WERI-Rb-1 (cell line): ENCODE measurements around the gene NUTF2.
"Not testable (repeated sequence)": the region's sequence is repeated elsewhere in the genome, so short reads cannot be mapped to it uniquely, and the experiment has no call there.

Source experiments
- DNase-seq: peaks from one replicate; pipeline ENCODE4 v3.0.0-alpha.2; 2020
- H3K27ac ChIP-seq: fragments of 250-450 bp; sonication (Bioruptor Pico); 2 replicates; pipeline ENCODE4 v1.5.1; 2020; ENCODE audit warnings: mild to moderate bottlenecking, moderate library complexity
- H3K27me3 ChIP-seq: fragments of 250-450 bp; sonication (Bioruptor Pico); 2 replicates; pipeline ENCODE4 v1.5.1; 2021; ENCODE audit warnings: mild to moderate bottlenecking, low read depth, moderate library complexity; ENCODE audit not compliant: insufficient read depth, severe bottlenecking
- H3K36me3 ChIP-seq: fragments of 250-450 bp; sonication (Bioruptor Pico); 2 replicates; pipeline ENCODE4 v1.5.1; 2020; ENCODE audit warnings: mild to moderate bottlenecking, moderate library complexity
- H3K4me3 ChIP-seq: 2 replicates; pipeline ENCODE4 v1.5.1; 2011; ENCODE audit warnings: low read depth, mild to moderate bottlenecking, control low read depth, low read length
- H3K9me3 ChIP-seq: fragments of 250-450 bp; sonication (Bioruptor Pico); 2 replicates; pipeline ENCODE4 v1.5.1; 2021; ENCODE audit warnings: mild to moderate bottlenecking, moderate library complexity; ENCODE audit not compliant: severe bottlenecking
- CTCF ChIP-seq: IDR thresholded peaks from 2 replicates; pipeline ENCODE4 v1.5.1; 2011; ENCODE audit warnings: low read depth, mild to moderate bottlenecking, control low read depth, inconsistent platforms, low read length

NUTF2 gene

GRCh38 chr16:67862623-67863583 lies 16.2 kb downstream of the NUTF2 start:
- Histone ChIP-seq H3K4me3 (no peak overlapping the region), H3K9me3 (no peaks in the 10 kb centered on the region), H3K36me3 (peaks cover 59% of the 10 kb centered on the region), H3K27me3 (no peaks in the 10 kb centered on the region), H3K27ac (no peak overlapping the region)
- no peak for DNase-seq
- TF ChIP-seq CTCF: no peak

- H3K9me3 ChIP-seq, DNase-seq, H3K27ac ChIP-seq, H3K27me3 ChIP-seq, H3K4me3 ChIP-seq: not testable (repeated sequence)
- H3K36me3 ChIP-seq: peaks cover 65% of the 10 kb centered on the region
These were observed 17.3 kb downstream of the NUTF2 start for GRCh38 chr16:67864044-67864443.

- peaks cover 70% of the 10 kb centered on the region for H3K36me3 ChIP-seq
These were observed 17.9 kb downstream of the NUTF2 start for GRCh38 chr16:67864594-67864993.

GRCh38 chr16:67865318-67865717 lies 18.6 kb downstream of the NUTF2 start:
- H3K36me3 ChIP-seq: peaks cover 73% of the 10 kb centered on the region
- no peak for DNase-seq
- no peak overlapping the region for H3K27ac ChIP-seq
- no peaks in the 10 kb centered on the region for H3K27me3 ChIP-seq
- H3K4me3 ChIP-seq: no peak overlapping the region
- no peaks in the 10 kb centered on the region for H3K9me3 ChIP-seq
- peak; percentile 71 for TF ChIP-seq CTCF

More at GRCh38 chr16:67864594-67864993, 17.9 kb downstream of the NUTF2 start:
- no peak overlapping the region for H3K27ac ChIP-seq
- H3K4me3 ChIP-seq: no peak overlapping the region
- H3K27me3 ChIP-seq: no peaks in the 10 kb centered on the region
- no peaks in the 10 kb centered on the region for H3K9me3 ChIP-seq
- TF ChIP-seq CTCF: no peak
- no peak for DNase-seq

GRCh38 chr16:67868290-67868689 lies 21.6 kb downstream of the NUTF2 start:
- DNase-seq: no peak
- Histone ChIP-seq H3K36me3 (peaks cover 80% of the 10 kb centered on the region), H3K27me3 (no peaks in the 10 kb centered on the region), H3K4me3 (no peak overlapping the region), H3K9me3 (no peaks in the 10 kb centered on the region), H3K27ac (no peak overlapping the region)
- TF ChIP-seq CTCF: no peak

- no peak for TF ChIP-seq CTCF
- Histone ChIP-seq H3K27ac (no peak overlapping the region), H3K27me3 (no peaks in the 10 kb centered on the region), H3K9me3 (no peaks in the 10 kb centered on the region), H3K4me3 (no peak overlapping the region), H3K36me3 (peaks cover 73% of the 10 kb centered on the region)
- DNase-seq: no peak
These were observed 22.9 kb downstream of the NUTF2 start for GRCh38 chr16:67869653-67870052.
